ENCODE results near the gene LYAR.

The LYAR gene

GRCh38 chr4:4299006-4299405, 9.1 kb upstream of the LYAR start:
- peaks cover 23% of the 10 kb centered on the region; the same call in 1 of the 2 replicates for H3K79me2 ChIP-seq (ENCODE audit: insufficient read depth, low read length)
- no peaks in the 10 kb centered on the region for H4K20me1 ChIP-seq (ENCODE audit: low read depth, low read length)
- H3K27ac ChIP-seq (ENCODE audit: low read depth, low read length): no peak overlapping the region
- H3K4me2 ChIP-seq (ENCODE audit: low read depth, low read length, poor library complexity, severe bottlenecking): no peak overlapping the region
- no peak for TF ChIP-seq CTCF (IDR thresholded peaks at IDR 0.05; ENCODE audit: insufficient read depth, low read length, poor library complexity, severe bottlenecking)
- TF ChIP-seq EZH2phosphoT487 (conservative IDR thresholded peaks at IDR 0.05; ENCODE audit: low read length): no peak
- no peaks in the 10 kb centered on the region for H3K9me2 ChIP-seq (replicated peaks; ENCODE audit: insufficient read depth, low read length)
- no peaks in the 10 kb centered on the region for H3F3A ChIP-seq (ENCODE audit: insufficient read depth)
- no peak overlapping the region for H3K9ac ChIP-seq (ENCODE audit: low read length)
- no peaks in the 10 kb centered on the region for H3K27me3 ChIP-seq (ENCODE audit: low read length)
- H3K36me3 ChIP-seq (ENCODE audit: low read length): peaks cover 8% of the 10 kb centered on the region; the same call in 1 of the 2 replicates
- no peaks in the 10 kb centered on the region for H3K9me3 ChIP-seq (ENCODE audit: insufficient read depth, low read length)
- H3K4me3 ChIP-seq (ENCODE audit: insufficient read depth, low read length, poor library complexity, severe bottlenecking): no peak overlapping the region
- no peak overlapping the region for H2AFZ ChIP-seq (ENCODE audit: low read depth, low read length, severe bottlenecking)

GRCh38 chr4:4296283-4296846, 6.4 kb upstream of the LYAR start:
- H3K36me3 ChIP-seq (ENCODE audit: low read length): no peaks in the 10 kb centered on the region; the same call in 1 of the 2 replicates
- H3K4me2 ChIP-seq (ENCODE audit: low read depth, low read length, poor library complexity, severe bottlenecking): no peak overlapping the region
- no peaks in the 10 kb centered on the region for H3K9me3 ChIP-seq (ENCODE audit: insufficient read depth, low read length)
- no peaks in the 10 kb centered on the region for H3K9me2 ChIP-seq (replicated peaks; ENCODE audit: insufficient read depth, low read length)
- TF ChIP-seq CTCF (IDR thresholded peaks at IDR 0.05; ENCODE audit: insufficient read depth, low read length, poor library complexity, severe bottlenecking) (no peak), EZH2phosphoT487 (conservative IDR thresholded peaks at IDR 0.05; ENCODE audit: low read length) (no peak)
- H3K79me2 ChIP-seq (ENCODE audit: insufficient read depth, low read length): peaks cover 41% of the 10 kb centered on the region
- no peaks in the 10 kb centered on the region for H4K20me1 ChIP-seq (ENCODE audit: low read depth, low read length)
- no peak overlapping the region for H3K27ac ChIP-seq (ENCODE audit: low read depth, low read length)
- H2AFZ ChIP-seq (ENCODE audit: low read depth, low read length, severe bottlenecking): no peak overlapping the region
- no peak overlapping the region for H3K9ac ChIP-seq (ENCODE audit: low read length)
- no peaks in the 10 kb centered on the region for H3F3A ChIP-seq (ENCODE audit: insufficient read depth)
- no peaks in the 10 kb centered on the region for H3K27me3 ChIP-seq (ENCODE audit: low read length)
- no peak overlapping the region for H3K4me3 ChIP-seq (ENCODE audit: insufficient read depth, low read length, poor library complexity, severe bottlenecking)

DNA sequence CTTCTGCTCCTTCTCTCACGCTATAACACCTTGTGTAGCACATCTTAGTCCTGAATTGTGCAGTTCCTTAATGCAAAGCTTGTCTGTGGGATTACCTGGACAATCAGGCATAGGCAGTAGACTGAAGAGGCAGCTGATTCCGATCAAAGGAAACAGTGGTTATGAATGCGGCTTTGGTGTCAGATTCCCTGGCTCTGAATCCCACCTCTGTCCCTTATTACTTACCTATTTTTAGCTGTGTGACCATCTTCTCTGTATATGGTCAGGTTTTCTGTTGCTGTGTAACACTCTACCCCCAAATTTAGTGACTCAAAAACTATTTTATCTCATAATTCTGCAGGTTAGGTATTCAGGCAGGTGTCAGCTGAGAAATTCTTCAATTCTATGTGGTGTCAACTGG, 3.3 kb upstream of the LYAR start:
- TF ChIP-seq CTCF (IDR thresholded peaks at IDR 0.05; ENCODE audit: insufficient read depth, low read length, poor library complexity, severe bottlenecking) (no peak), EZH2phosphoT487 (conservative IDR thresholded peaks at IDR 0.05; ENCODE audit: low read length) (no peak)
- no peak overlapping the region for H3K4me2 ChIP-seq (ENCODE audit: low read depth, low read length, poor library complexity, severe bottlenecking)
- no peaks in the 10 kb centered on the region for H3K27me3 ChIP-seq (ENCODE audit: low read length)
- H4K20me1 ChIP-seq (ENCODE audit: low read depth, low read length): no peaks in the 10 kb centered on the region
- no peak overlapping the region for H3K4me3 ChIP-seq (ENCODE audit: insufficient read depth, low read length, poor library complexity, severe bottlenecking)
- no peaks in the 10 kb centered on the region for H3K9me2 ChIP-seq (replicated peaks; ENCODE audit: insufficient read depth, low read length)
- H3K79me2 ChIP-seq (ENCODE audit: insufficient read depth, low read length): peaks cover 64% of the 10 kb centered on the region
- no peaks in the 10 kb centered on the region; the same call in 1 of the 2 replicates for H3K36me3 ChIP-seq (ENCODE audit: low read length)
- no peak overlapping the region for H3K27ac ChIP-seq (ENCODE audit: low read depth, low read length)
- H2AFZ ChIP-seq (ENCODE audit: low read depth, low read length, severe bottlenecking): no peak overlapping the region
- no peaks in the 10 kb centered on the region for H3F3A ChIP-seq (ENCODE audit: insufficient read depth)
- no peaks in the 10 kb centered on the region for H3K9me3 ChIP-seq (ENCODE audit: insufficient read depth, low read length)
- H3K9ac ChIP-seq (ENCODE audit: low read length): no peak overlapping the region
